GM19372 (cell line): ENCODE results near the gene MNX1.

Source experiments
- ATAC-seq: cut with Tn5 transposase; IDR thresholded peaks from one replicate; pipeline ENCODE4 v1.9.1; 2021; ENCODE audit warnings: mild to moderate bottlenecking, low read depth, moderate library complexity; ENCODE audit not compliant: unreplicated experiment

Gene MNX1

GRCh38 chr7:157017149-157017548 lies 6.7 kb upstream of the MNX1 start:
- no peak for ATAC-seq

GRCh38 chr7:157016352-157017041 lies 6.0 kb upstream of the MNX1 start:
- peak; percentile 61 for ATAC-seq

- peak; percentile 6 for ATAC-seq
These were observed 5.5 kb upstream of the MNX1 start for GRCh38 chr7:157016024-157016351.

GRCh38 chr7:157014635-157015555 lies 4.4 kb upstream of the MNX1 start:
- no peak for ATAC-seq

GRCh38 chr7:157013602-157014549 lies 3.4 kb upstream of the MNX1 start:
- no peak for ATAC-seq

- no peak for ATAC-seq
These were observed 2.6 kb upstream of the MNX1 start for GRCh38 chr7:157013101-157013500.

- no peak for ATAC-seq
These were observed 1.7 kb upstream of the MNX1 start for GRCh38 chr7:157012113-157012547.

GRCh38 chr7:157011333-157012112 lies 1.1 kb upstream of the MNX1 start:
- ATAC-seq, result no peak

- peak; percentile 27 for ATAC-seq
These were observed 480 bp downstream of the MNX1 start for GRCh38 chr7:157009778-157010587.

GRCh38 chr7:157009170-157009777 lies 1.2 kb downstream of the MNX1 start:
- no peak for ATAC-seq

GRCh38 chr7:157008206-157009169 lies 2.0 kb downstream of the MNX1 start:
- ATAC-seq, result no peak

- no peak for ATAC-seq
These were observed 2.9 kb downstream of the MNX1 start for GRCh38 chr7:157007470-157008066.

GRCh38 chr7:157006829-157007469 lies 3.5 kb downstream of the MNX1 start:
- no peak for ATAC-seq

GRCh38 chr7:157006205-157006747 lies 4.2 kb downstream of the MNX1 start:
- no peak for ATAC-seq

GRCh38 chr7:157005456-157006204 lies 4.8 kb downstream of the MNX1 start:
- ATAC-seq, result no peak
